Heart left ventricle (tissue), 16 donors: ENCODE data around the gene PLB1. TPM values are rescaled to one million over a fixed set of nuclear protein-coding genes. Genes with fewer than 3 reads are reported as not detected.

Experiments
- ATAC-seq, 4 donors: fragments of 200-7000 bp; cut with Tn5 transposase; one replicate each; pipeline ENCODE4 v1.9.1; 2020 to 2022; ENCODE audit warnings: moderate library complexity in 4 of 4, mild to moderate bottlenecking in 3 of 4, moderate number of reproducible peaks in 1 of 4
- DNase-seq, 5 donors: peaks; one replicate each; pipeline ENCODE4 v3.0.0-alpha.2; 2020
- H3K27ac ChIP-seq, 12 donors: fragments of 200-600 bp; sonication (generic) in 4 of 12; one replicate each; pipeline versions ENCODE4 v1.5.0 to v1.8.0; 2016 to 2022; ENCODE audit warnings: mild to moderate bottlenecking in 2 of 12
- H3K27me3 ChIP-seq, 9 donors: fragments of 200-600 bp; sonication (generic) in 2 of 9; one replicate each; pipeline versions ENCODE4 v1.5.1 to v1.8.0; 2016 to 2022; ENCODE audit warnings: mild to moderate bottlenecking in 3 of 9
- H3K36me3 ChIP-seq, 9 donors: fragments of 200-600 bp; sonication (generic) in 2 of 9; one replicate each; pipeline versions ENCODE4 v1.5.0 to v1.8.0; 2018 to 2022; ENCODE audit warnings: mild to moderate bottlenecking in 2 of 9
- H3K4me1 ChIP-seq, 12 donors: fragments of 200-600 bp; sonication (generic) in 4 of 12; one replicate each; pipeline versions ENCODE4 v1.5.0 to v1.8.0; 2016 to 2022; ENCODE audit warnings: mild to moderate bottlenecking in 3 of 12
- H3K4me3 ChIP-seq, 12 donors: fragments of 200-600 bp; sonication (generic) in 4 of 12; one replicate each; pipeline versions ENCODE4 v1.5.0 to v1.8.0; 2017 to 2022; ENCODE audit warnings: mild to moderate bottlenecking in 9 of 12, moderate library complexity in 4 of 12
- H3K9me3 ChIP-seq, 12 donors: fragments of 200-600 bp; sonication (generic) in 4 of 12; one replicate each; pipeline versions ENCODE4 v1.5.0 to v1.8.0; 2016 to 2022; ENCODE audit warnings: mild to moderate bottlenecking in 1 of 12
- CTCF ChIP-seq, 12 donors: fragments of 200-600 bp; sonication (generic) in 4 of 12; IDR thresholded peaks; one replicate each; pipeline versions ENCODE4 v1.5.0 to v1.8.0; 2018 to 2022; ENCODE audit warnings: antibody characterized with exemption in 12 of 12, mild to moderate bottlenecking in 5 of 12
- POLR2A ChIP-seq, 2 donors: fragments of 450-650 bp; IDR thresholded peaks; one replicate each; pipeline ENCODE4 v1.6.1; 2017; ENCODE audit warnings: antibody characterized with exemption in 2 of 2, mild to moderate bottlenecking in 2 of 2, moderate library complexity in 2 of 2
- WGBS, 4 donors: extraction: QIAGEN DNeasy Blood & Tissue Kit in 2 of 4; methylation state at CpG; one replicate each; pipeline versions ENCODE4 v1.1.5 to v1.1.7; 2013 to 2018; 5-methylcytosine and 5-hydroxymethylcytosine counted together
- intact Hi-C, 10 donors: fragments of 100-400 bp; cut with DNase I; formaldehyde crosslinking; loops; one replicate each; pipeline versions ENCODE4 v1.11.1 to v1.14.2; 2022
- polyA plus RNA-seq, 2 donors: library from polyadenylated mRNA; stranded (reverse); fragments of 200-250 nt; gene quantifications; one replicate each; pipeline ENCODE4 v1.2.3, GENCODE V29; 2013
- total RNA-seq, 9 donors: library from RNA; depleted of rRNA in 2 of 9; stranded (reverse); fragments of >200 nt in 2 of 9; fragmentation: NEBNext Ultra II Directional in 3 of 9; extraction: Animal tissue kit (Norgen Biotek cat#: 25700) in 3 of 9; gene quantifications; one replicate each; pipeline versions ENCODE4 v1.1.0 to v1.2.4, GENCODE V29; 2016 to 2023
- donor health status: ischemic (EF 13 %, LVEDD 7.1; RV severe dilation, severe dysfunction).
- donor health status: healthy with polysubstance abuse.
- donor health status: DM: no; HTN: yes; CAD: no.
- donor health status: DM: no; HTN: no; CAD: no.
- donor health status: ischemic (EF 25% LVEDD 6.9; RV normal size, moderate dysfunction).
- donor health status: ischemic (EF 25% LVEDD 5.7; RV mildly dilated, moderate dysfunction).
- donor health status: healthy.
- donor health status: DM: yes; HTN: yes; CAD: no.
- donor health status: ischemic (EF 35%, LVEDD 5.7; RV mildly dilated, moderate dysfunction).
- donor health status: nonischemic (EF 11% LVEDD 7.7; RV severe dilation, severe dysfunction).
- donor health status: DM: yes; HTN: yes; CAD: no.
- donor health status: PGD.
- donor health status: ischemic (EF 29% LVEDD 5.4; RV normal size, mild dysfunction).
- donor health status: nonischemic (EF 23%, LVEDD 6.1; RV moderate dilation, normal function).

Gene PLB1
- total and polyA plus RNA-seq, 11 donors: 0.35 to 5.5 (median 1.3) TPM

GRCh38 chr2:28661589-28662001 is 165.7 kb downstream of the PLB1 start:
- Histone ChIP-seq H3K4me3 (no peak overlapping the region), H3K27ac (peak overlapping the region; percentile 34 to 85 (median 60)), H3K4me1 (peaks cover 8 to 62% (median 45%) of the 10 kb centered on the region in 12 donors), H3K27me3 (no peaks in the 10 kb centered on the region), H3K9me3 (peaks cover 0 to 6% (median 0%) of the 10 kb centered on the region in 12 donors), H3K36me3 (no peaks in the 10 kb centered on the region)
- TF ChIP-seq POLR2A (IDR thresholded peaks at IDR 0.05) (no peak), CTCF (IDR thresholded peaks at IDR 0.05) (no peak)
- WGBS, 4 donors: 11 to 33% (median 14%) methylated on average over 5 of the region's 5 CpGs
- ATAC-seq (peak; percentile 73 to 83 (median 76)), DNase-seq (peak; percentile 74 to 80 (median 75))
- intact Hi-C loops: loop anchor here in 7 of 10 donors (1.0 to 5.0 kb wide), 5 partner anchors 22 to 91 kb away; partner anchors contain the start of gene PPP1CB (in 4 of the 7)

- H3K27ac ChIP-seq: peak overlapping the region; percentile 34 to 85 (median 60)
- H3K36me3 ChIP-seq: no peaks in the 10 kb centered on the region
- ATAC-seq: no peak
- no peak overlapping the region for H3K4me3 ChIP-seq
- no peaks in the 10 kb centered on the region for H3K27me3 ChIP-seq
- TF ChIP-seq POLR2A (IDR thresholded peaks at IDR 0.05): no peak
- no peak for TF ChIP-seq CTCF (IDR thresholded peaks at IDR 0.05)
- intact Hi-C loops: loop anchor here in 6 of 10 donors (2.0 to 5.0 kb wide), 3 partner anchors 35 to 91 kb away; partner anchors contain the start of gene PPP1CB (in 3 of the 6)
- DNase-seq: no peak
- peaks cover 8 to 62% (median 45%) of the 10 kb centered on the region in 12 donors for H3K4me1 ChIP-seq
- 71 to 87% (median 79%) methylated on average over 1 of the region's 1 CpG for WGBS, 4 donors
- H3K9me3 ChIP-seq: peaks cover 0 to 6% (median 0%) of the 10 kb centered on the region in 12 donors
Observed at GRCh38 chr2:28662044-28662443, 166.2 kb downstream of the PLB1 start.

GRCh38 chr2:28662468-28663181 is 166.8 kb downstream of the PLB1 start:
- Histone ChIP-seq H3K4me3 (no peak overlapping the region), H3K27me3 (no peaks in the 10 kb centered on the region), H3K27ac (peak overlapping the region in 11 of 12 donors; percentile 45 to 85 (median 61)), H3K36me3 (no peaks in the 10 kb centered on the region), H3K4me1 (peaks cover 8 to 62% (median 45%) of the 10 kb centered on the region in 12 donors), H3K9me3 (peaks cover 0 to 6% (median 0%) of the 10 kb centered on the region in 12 donors)
- DNase-seq (peak in 2 of 5 donors; percentile 53 to 57), ATAC-seq (peak in 1 of 4 donors; percentile 18)
- intact Hi-C loops: loop anchor here in 6 of 10 donors (2.0 to 5.0 kb wide), 3 partner anchors 35 to 90 kb away; partner anchors contain the start of gene PPP1CB (in 3 of the 6)
- TF ChIP-seq CTCF (IDR thresholded peaks at IDR 0.05) (no peak), POLR2A (IDR thresholded peaks at IDR 0.05) (no peak)
- 73 to 78% (median 77%) methylated on average over 11 to 12 of the region's 12 CpGs for WGBS, 4 donors

GRCh38 chr2:28663359-28663758 is 167.5 kb downstream of the PLB1 start:
- H3K4me3 ChIP-seq: no peak overlapping the region
- no peaks in the 10 kb centered on the region for H3K36me3 ChIP-seq
- TF ChIP-seq POLR2A (IDR thresholded peaks at IDR 0.05) (no peak), CTCF (IDR thresholded peaks at IDR 0.05) (peak in 5 of 12 donors; percentile 10 to 28 (median 21))
- ATAC-seq (peak in 1 of 4 donors; percentile 19), DNase-seq (no peak)
- WGBS, 4 donors: 27 to 100% (median 87%) methylated on average over 1 of the region's 1 CpG
- intact Hi-C loops: loop anchor here in 6 of 10 donors (2.0 to 5.0 kb wide), 3 partner anchors 36 to 89 kb away; partner anchors contain the start of gene PPP1CB (in 3 of the 6)
- peaks cover 8 to 58% (median 45%) of the 10 kb centered on the region in 12 donors for H3K4me1 ChIP-seq
- H3K27ac ChIP-seq: peak overlapping the region in 9 of 12 donors; percentile 12 to 85 (median 59)
- H3K9me3 ChIP-seq: peaks cover 0 to 6% (median 0%) of the 10 kb centered on the region in 12 donors
- no peaks in the 10 kb centered on the region for H3K27me3 ChIP-seq
